ENCODE data around the gene DBNDD1. TPM values are rescaled to one million over a fixed set of nuclear protein-coding genes. Genes with fewer than 3 reads are reported as not detected.
"Not testable (repeated sequence)": the region's sequence is repeated elsewhere in the genome, so short reads cannot be mapped to it uniquely, and the experiment has no call there.

DBNDD1 gene
- total RNA-seq, 1 experiment from 2014 or later = 32.4 TPM

DNA sequence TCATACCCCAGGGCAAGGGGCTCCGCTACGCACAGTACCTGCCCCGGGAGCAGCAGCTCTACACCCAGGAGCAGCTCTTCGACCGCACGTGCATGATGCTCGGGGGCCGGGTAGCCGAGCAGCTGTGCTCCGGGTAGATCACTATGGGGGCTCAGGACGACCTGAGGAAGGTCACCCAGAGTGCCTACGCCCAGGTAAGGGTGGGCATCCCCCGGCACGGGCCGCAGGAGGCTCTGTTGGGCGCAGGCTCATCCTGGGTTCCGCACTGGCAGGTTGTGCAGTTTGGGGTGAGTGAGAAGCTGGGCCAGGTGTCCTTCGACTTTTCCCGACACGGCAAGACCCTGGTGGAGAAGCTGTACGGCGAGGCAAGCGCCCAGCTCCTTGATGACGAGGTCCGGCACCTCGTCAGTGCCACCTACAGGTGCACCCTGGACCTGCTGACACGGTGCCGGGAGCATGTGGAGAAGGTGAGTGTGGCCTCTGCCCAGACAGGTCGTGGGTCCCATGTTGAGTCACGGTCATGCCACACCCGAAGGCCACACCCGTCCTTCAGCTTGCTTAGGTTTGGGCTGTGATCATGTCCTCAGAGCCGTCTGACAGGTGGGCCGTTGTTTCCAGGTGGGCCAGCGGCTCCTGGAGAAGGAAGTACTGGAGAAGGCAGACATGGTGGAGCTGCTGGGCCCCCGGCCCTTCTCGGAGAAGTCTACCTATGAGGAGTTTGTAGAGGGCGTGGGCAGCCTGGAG lies 19.3 kb downstream of the DBNDD1 start:
- DNase-seq = no peak
- H4K20me1 ChIP-seq (ENCODE audit: insufficient read depth) = no peaks in the 10 kb centered on the region
- CTCF ChIA-PET = interaction anchor here (0.6 to 0.9 kb wide), 2 partner anchors 19 to 21 kb away, joined by 4 read pairs; partner anchors contain the start of gene DBNDD1
- TF ChIP-seq EZH2 (IDR thresholded peaks at IDR 0.05; ENCODE audit: low read depth) = no peak
- TF ChIP-seq, protein P1, sequence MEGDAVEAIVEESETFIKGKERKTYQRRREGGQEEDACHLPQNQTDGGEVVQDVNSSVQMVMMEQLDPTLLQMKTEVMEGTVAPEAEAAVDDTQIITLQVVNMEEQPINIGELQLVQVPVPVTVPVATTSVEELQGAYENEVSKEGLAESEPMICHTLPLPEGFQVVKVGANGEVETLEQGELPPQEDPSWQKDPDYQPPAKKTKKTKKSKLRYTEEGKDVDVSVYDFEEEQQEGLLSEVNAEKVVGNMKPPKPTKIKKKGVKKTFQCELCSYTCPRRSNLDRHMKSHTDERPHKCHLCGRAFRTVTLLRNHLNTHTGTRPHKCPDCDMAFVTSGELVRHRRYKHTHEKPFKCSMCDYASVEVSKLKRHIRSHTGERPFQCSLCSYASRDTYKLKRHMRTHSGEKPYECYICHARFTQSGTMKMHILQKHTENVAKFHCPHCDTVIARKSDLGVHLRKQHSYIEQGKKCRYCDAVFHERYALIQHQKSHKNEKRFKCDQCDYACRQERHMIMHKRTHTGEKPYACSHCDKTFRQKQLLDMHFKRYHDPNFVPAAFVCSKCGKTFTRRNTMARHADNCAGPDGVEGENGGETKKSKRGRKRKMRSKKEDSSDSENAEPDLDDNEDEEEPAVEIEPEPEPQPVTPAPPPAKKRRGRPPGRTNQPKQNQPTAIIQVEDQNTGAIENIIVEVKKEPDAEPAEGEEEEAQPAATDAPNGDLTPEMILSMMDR (conservative IDR thresholded peaks at IDR 0.05) = no peak
- H3K79me2 ChIP-seq (ENCODE audit: low read depth) = no peaks in the 10 kb centered on the region
- peaks cover 12% of the 10 kb centered on the region for H3K9me3 ChIP-seq (ENCODE audit: insufficient read depth, low read depth)
- H3K27me3 ChIP-seq (ENCODE audit: insufficient read depth, low read depth) = no peaks in the 10 kb centered on the region
- no peak overlapping the region for H3K27ac ChIP-seq
- intact Hi-C loops (cut with micrococcal nuclease; ENCODE audit: unreplicated experiment) = no loop called here
- H3F3A ChIP-seq (ENCODE audit: insufficient read depth, low read depth) = peaks cover 33% of the 10 kb centered on the region
- H3K9me2 ChIP-seq (ENCODE audit: insufficient read depth) = no peaks in the 10 kb centered on the region
- no TSS peak for BruUV-seq (replicated peaks)
- POLR2A ChIA-PET (ENCODE audit: unreplicated experiment) = no interaction called here
- H3K36me3 ChIP-seq (ENCODE audit: low read depth) = 0 out of 2 replicates have a peak, but pooled peaks cover 6% of the 10 kb centered on the region
- H3K4me1 ChIP-seq (replicated peaks; ENCODE audit: insufficient read depth) = no peaks in the 10 kb centered on the region
- no peak overlapping the region for H3K4me2 ChIP-seq
- H3K4me3 ChIP-seq = no peak overlapping the region
- H2AFZ ChIP-seq = no peak overlapping the region

DNA sequence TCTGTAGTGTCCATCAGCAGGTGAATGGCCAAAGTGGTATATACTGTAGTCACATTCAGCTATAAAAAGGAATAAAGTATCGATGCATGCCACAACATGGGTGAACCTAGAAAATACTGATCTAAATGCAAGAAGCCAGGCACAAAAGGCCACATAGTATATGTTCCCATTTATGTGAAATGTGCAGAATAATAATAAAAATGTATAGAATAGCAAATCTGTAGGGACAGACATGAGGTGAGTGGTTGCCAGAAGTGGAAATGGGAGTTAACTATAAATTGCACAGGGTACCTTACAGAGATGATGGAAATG lies 23.1 kb downstream of the DBNDD1 start:
- no peaks in the 10 kb centered on the region for H4K20me1 ChIP-seq (ENCODE audit: insufficient read depth)

DNA sequence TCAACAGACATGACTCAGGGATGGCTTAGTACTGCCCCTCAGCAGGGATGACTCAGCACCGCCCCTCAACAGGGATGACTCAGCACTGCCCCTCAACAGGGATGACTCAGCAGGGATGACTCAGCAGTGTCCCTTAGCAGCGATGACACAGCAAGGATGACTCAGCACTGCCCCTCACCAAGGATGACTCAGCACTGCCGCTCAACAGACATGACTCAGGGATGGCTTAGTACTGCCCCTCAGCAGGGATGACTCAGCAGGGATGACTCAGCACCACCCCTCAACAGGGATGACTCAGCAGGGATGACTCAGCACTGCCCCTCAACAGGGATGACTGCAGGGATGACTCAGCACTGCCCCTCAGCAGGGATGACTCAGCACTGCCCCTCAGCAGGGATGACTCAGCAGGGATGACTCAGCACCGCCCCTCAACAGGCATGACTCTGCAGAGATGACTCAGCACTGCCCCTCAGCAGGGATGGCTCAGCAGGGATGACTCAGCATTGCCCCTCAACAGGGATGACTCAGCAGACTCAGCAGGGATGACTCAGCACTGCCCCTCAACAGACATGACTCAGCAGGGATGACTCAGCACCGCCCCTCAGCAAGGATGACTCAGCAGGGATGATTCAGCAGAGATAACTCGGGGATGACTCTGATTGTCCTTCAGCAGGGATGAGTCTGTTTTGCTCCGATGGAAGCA lies 23.6 kb downstream of the DBNDD1 start:
- H2AFZ ChIP-seq; CTCF ChIA-PET; BruUV-seq (replicated peaks); H3K27me3 ChIP-seq (ENCODE audit: insufficient read depth, low read depth); H4K20me1 ChIP-seq (ENCODE audit: insufficient read depth); H3K4me2 ChIP-seq; H3K4me3 ChIP-seq; H3K4me1 ChIP-seq (replicated peaks; ENCODE audit: insufficient read depth); H3K9me2 ChIP-seq (ENCODE audit: insufficient read depth); intact Hi-C loops (cut with micrococcal nuclease; ENCODE audit: unreplicated experiment); H3K79me2 ChIP-seq (ENCODE audit: low read depth); POLR2A ChIA-PET (ENCODE audit: unreplicated experiment): not testable (repeated sequence)
- H3K36me3 ChIP-seq (ENCODE audit: low read depth) = peaks cover 39% of the 10 kb centered on the region
- DNase-seq = peak in 1 of 2 experiments; percentile 66
- H3K27ac ChIP-seq = peak overlapping the region; percentile 100
- peaks cover 62% of the 10 kb centered on the region for H3F3A ChIP-seq (ENCODE audit: insufficient read depth, low read depth)
- peaks cover 26% of the 10 kb centered on the region for H3K9me3 ChIP-seq (ENCODE audit: insufficient read depth, low read depth)

More for the DNA sequence above, 23.1 kb downstream of the DBNDD1 start:
- H3K27me3 ChIP-seq (ENCODE audit: insufficient read depth, low read depth) = no peaks in the 10 kb centered on the region
- no peak overlapping the region for H2AFZ ChIP-seq
- TF ChIP-seq, protein P1 (conservative IDR thresholded peaks at IDR 0.05) = no peak
- TF ChIP-seq EZH2 (IDR thresholded peaks at IDR 0.05; ENCODE audit: low read depth) = no peak
- peaks cover 26% of the 10 kb centered on the region for H3K9me3 ChIP-seq (ENCODE audit: insufficient read depth, low read depth)
- BruUV-seq (replicated peaks) = no TSS peak
- H3K79me2 ChIP-seq (ENCODE audit: low read depth) = no peaks in the 10 kb centered on the region
- ChIA-PET POLR2A (ENCODE audit: unreplicated experiment) (no interaction called here), CTCF (no interaction called here)
- H3K4me3 ChIP-seq = no peak overlapping the region
- intact Hi-C loops (cut with micrococcal nuclease; ENCODE audit: unreplicated experiment) = no loop called here
- no peaks in the 10 kb centered on the region for H3K9me2 ChIP-seq (ENCODE audit: insufficient read depth)
- H3K36me3 ChIP-seq (ENCODE audit: low read depth) = peaks cover 34% of the 10 kb centered on the region
- H3K27ac ChIP-seq = peak overlapping the region; percentile 100
- no peak for DNase-seq
- no peaks in the 10 kb centered on the region for H3K4me1 ChIP-seq (replicated peaks; ENCODE audit: insufficient read depth)
- peaks cover 62% of the 10 kb centered on the region for H3F3A ChIP-seq (ENCODE audit: insufficient read depth, low read depth)
- no peak overlapping the region for H3K4me2 ChIP-seq

DNA sequence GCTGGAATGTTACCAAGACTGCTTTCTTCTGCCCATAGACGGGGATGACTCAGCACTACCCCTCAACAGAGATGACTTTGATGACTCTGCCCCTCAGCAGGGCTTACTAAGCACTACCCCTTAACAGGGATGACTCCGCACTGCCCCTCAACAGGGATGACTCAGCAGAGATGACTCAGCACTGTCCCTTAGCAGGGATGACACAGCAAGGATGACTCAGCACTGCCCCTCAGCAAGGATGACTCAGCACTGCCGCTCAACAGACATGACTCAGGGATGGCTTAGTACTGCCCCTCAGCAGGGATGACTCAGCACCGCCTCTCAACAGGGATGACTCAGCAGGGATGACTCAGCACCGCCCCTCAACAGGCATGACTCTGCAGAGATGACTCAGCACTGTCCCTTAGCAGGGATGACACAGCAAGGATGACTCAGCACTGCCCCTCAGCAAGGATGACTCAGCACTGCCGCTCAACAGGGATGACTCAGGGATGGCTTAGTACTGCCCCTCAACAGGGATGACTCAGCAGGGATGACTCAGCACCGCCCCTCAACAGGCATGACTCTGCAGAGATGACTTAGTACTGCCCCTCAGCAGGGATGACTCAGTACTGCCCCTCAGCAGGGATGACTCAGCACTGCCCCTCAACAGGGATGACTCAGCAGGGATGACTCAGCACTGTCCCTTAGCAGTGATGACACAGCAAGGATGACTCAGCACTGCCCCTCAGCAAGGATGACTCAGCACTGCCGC lies 24.4 kb downstream of the DBNDD1 start:
- Histone ChIP-seq H3K27ac (peak overlapping the region; percentile 100), H3K9me3 (ENCODE audit: insufficient read depth, low read depth) (peaks cover 26% of the 10 kb centered on the region), H3F3A (ENCODE audit: insufficient read depth, low read depth) (peaks cover 62% of the 10 kb centered on the region), H3K36me3 (ENCODE audit: low read depth) (peaks cover 41% of the 10 kb centered on the region)
- H3K9me2 ChIP-seq (ENCODE audit: insufficient read depth); CTCF ChIA-PET; H4K20me1 ChIP-seq (ENCODE audit: insufficient read depth); H3K79me2 ChIP-seq (ENCODE audit: low read depth); intact Hi-C loops (cut with micrococcal nuclease; ENCODE audit: unreplicated experiment); BruUV-seq (replicated peaks); H3K4me3 ChIP-seq; H2AFZ ChIP-seq; POLR2A ChIA-PET (ENCODE audit: unreplicated experiment); H3K4me2 ChIP-seq; H3K4me1 ChIP-seq (replicated peaks; ENCODE audit: insufficient read depth); H3K27me3 ChIP-seq (ENCODE audit: insufficient read depth, low read depth): not testable (repeated sequence)
- DNase-seq = peak; percentile 42 to 60
